Bone marrow (tissue), 2 donors: ENCODE data around the gene TRIM60.
"Not testable (repeated sequence)": the region's sequence is repeated elsewhere in the genome, so short reads cannot be mapped to it uniquely, and the experiment has no call there.

Experiments used
- DNase-seq, 2 donors: peaks; one replicate each; lab custom pipeline; 2025; lab: John Stamatoyannopoulos, UW

TRIM60 gene

DNA sequence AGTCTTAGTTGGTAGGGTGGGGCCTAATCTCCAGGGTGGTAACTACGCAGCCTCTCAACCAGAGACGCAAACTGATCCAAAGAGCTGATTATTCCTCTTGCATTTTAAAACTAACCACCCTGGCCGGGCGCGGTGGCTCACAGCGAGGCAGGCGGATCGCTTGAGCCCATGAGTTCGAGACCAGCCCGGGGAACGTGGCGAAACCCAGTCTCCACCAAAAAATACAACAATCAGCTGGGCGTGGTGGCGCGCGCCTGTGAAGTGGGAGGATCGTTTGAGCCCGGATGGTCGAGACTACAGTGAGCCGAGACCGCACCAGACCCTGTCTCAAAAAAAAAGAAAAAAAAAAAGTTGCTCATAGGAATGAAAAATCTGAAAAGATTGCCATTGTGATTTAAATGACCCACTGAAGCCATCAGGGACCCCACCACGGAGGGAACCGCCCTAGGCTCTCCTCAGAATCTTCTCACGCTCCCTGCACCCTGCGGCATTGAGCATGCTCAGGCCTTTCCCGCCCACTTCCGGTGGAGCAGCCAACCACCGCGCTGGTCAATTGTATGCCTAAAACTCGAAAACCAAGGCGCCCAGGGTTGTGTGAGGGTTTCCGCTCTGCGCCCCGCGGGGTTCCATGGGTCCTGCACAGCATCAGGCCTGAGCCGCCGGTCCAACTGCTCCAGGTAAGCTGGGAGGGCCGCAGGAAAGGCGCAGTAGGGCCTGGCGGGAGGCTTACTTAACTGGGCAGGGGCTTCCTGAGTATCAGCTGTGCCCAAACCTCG is at the start of gene TRIM60:
TSS of gene TRIM60 (plus strand) at position 564 of the 776 bp plus-strand sequence. CDS start 8,074 bp downstream, outside the sequence.
- DNase-seq = no peak

DNA sequence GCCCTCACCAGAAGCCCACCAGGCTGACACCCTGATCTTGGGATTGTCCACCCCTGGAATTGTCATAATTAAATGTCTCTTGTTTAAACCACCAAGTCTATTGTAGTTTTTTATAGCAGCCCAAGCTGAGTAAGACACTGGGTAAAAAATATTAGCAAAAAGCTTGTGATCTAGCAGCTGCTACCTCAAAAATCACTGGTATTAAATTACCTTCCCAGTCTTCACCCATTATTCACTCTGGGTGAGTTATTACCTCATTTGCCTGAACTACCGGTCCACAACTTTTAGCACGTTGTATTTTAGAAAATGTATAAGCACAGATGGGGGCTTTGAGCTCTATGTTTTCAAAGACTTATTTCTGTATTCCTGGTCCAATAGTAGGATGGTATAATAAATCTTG is 42.3 kb upstream of the TRIM60 start:
- DNase-seq = no peak

DNA sequence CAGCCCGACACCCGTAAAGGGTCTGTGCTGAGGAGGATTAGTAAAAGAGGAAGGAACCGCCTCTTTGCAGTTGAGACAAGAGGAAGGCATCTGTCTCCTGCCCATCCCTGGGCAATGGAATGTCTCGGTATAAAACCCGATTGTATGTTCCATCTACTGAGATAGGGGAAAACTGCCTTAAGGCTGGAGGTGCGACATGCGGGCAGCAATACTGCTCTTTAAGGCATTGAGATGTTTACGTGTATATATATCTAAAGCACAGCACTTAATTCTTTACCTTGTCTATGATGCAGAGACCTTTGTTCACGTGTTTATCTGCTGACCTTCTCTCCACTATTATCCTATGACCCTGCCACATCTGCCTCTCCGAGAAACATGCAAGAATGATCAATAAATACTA is 41.0 kb upstream of the TRIM60 start:
- not testable (repeated sequence) for DNase-seq

DNA sequence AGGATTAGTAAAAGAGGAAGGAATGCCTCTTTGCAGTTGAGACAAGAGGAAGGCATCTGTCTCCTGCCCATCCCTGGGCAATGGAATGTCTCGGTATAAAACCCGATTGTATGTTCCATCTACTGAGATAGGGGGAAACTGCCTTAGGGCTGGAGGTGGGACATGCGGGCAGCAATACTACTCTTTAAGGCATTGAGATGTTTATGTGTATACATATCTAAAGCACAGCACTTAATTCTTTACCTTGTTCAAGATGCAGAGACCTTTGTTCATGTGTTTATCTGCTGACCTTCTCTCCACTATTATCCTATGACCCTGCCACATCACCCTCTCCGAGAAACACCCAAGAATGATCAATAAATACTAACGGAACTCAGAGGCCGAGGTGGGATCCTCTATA is 35.7 kb upstream of the TRIM60 start:
- DNase-seq = not testable (repeated sequence)

DNA sequence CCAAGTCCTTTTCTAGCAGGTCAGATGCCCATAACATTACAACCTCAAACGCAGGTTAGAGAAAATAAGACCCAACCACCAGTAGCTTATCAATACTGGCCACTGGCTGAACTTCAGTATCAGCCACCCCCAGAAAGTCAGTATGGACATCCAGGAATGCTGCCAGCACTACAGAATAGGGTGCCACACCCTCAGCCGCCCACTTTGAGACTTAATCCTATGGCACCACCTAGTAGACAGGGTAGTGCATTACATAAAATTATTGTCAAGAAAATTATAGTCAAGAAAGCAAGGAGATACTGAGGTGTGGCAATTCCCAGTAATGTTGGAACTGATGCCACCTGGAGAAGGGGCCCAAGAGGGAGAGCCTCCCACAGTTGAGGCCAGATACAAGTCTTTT is 34.5 kb upstream of the TRIM60 start:
- DNase-seq = no peak

DNA sequence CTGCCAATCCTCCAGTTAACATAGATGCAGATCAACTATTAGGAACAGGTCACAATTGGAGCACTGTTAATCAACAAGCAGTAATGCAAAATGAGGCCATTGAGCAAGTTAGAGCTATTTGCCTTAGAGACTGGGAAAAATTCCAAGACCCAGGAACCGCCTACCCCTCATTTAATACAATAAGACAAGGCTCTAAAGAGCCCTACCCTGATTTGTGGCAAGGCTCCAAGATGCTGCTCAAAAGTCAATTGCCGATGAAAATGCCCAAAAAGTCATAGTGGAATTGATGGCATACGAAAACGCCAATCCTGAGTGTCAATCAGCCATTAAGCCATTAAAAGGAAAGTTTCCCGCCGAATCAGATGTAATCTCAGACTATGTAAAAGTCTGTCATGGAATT is 33.9 kb upstream of the TRIM60 start:
- DNase-seq = no peak

DNA sequence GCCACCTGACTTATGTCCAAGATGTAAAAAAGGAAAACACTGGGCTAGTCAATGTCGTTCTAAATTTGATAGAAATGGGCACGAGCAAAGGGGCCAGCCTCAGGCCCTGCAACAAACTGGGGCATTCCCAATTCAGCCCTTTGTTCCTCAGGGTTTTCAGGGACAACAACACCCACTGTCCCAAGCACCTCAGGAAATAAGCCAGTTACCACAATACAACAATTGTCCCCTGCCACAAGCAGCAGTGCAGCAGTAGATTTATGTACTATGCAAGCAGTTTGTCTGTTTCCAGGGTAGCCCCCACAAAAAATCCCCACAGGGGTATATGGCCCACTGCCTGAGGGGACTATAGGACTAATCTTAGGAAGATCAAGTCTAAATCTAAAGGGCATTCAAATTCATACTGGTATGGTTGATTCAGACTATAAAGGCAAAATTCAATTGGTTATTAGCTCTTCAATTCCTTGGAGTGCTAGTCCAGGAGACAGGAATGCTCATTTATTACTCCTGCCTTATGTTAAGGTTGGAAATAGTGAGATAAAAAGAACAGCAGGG is 33.2 kb upstream of the TRIM60 start:
- DNase-seq = not testable (repeated sequence)

DNA sequence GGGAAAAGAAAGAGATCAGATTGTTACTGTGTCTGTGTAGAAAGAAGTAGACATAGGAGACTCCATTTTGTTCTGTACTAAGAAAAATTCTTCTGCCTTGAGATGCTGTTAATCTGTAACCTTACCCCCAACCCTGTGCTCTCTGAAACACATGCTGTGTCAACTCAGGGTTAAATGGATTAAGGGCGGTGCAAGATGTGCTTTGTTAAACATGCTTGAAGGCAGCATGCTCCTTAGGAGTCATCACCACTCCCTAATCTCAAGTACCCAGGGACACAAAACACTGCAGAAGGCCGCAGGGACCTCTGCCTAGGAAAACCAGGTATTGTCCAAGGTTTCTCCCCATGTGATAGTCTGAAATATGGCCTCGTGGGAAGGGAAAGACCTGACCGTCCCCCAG is 29.8 kb upstream of the TRIM60 start:
- DNase-seq = not testable (repeated sequence)

DNA sequence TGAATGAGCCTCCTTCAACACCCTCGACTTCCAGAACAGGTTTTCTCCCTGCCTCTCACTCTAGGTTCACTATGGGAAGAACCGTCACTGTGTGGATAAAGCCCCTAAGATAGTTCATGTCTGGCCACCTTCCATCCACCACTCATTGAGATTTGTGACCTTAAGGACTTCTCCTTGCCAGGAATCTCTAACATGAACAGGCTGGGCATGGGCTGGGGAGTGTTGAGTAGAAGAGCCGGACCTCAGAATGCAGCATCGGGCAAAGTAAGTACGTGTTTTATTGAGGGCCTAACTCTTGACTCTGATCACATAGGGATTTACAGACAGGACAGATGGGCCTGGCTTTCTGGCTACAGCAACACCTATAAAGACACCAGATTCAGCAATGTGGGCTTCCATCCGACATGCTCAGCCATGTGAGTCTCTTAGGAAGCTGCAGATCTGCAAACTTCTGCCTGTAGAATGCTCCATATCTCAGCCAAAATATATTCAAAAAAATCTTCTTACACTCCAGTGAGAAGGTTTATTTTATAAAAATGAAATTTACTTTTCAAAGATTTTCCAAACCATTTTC is 26.4 kb upstream of the TRIM60 start:
- DNase-seq = no peak

DNA sequence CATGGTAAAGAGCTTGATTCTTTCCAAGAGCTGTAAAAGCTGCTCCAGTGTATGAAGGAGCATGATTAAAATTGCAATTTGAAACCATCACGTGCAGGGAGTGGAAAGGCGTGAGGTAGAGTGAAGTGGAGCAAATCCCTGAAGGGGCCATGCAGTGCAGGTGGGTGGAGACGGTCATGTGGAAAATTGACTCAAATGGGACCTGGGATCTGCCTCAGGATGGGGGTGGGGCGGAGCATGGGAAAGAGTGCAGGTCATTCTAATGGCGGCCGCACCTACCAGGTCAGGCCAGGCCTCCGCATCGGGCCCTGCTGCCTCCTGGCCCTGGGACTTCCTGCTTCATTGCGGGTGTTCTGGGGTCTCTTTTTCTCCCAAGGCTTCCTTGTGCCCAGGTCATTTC is 25.3 kb upstream of the TRIM60 start:
- DNase-seq = no peak

DNA sequence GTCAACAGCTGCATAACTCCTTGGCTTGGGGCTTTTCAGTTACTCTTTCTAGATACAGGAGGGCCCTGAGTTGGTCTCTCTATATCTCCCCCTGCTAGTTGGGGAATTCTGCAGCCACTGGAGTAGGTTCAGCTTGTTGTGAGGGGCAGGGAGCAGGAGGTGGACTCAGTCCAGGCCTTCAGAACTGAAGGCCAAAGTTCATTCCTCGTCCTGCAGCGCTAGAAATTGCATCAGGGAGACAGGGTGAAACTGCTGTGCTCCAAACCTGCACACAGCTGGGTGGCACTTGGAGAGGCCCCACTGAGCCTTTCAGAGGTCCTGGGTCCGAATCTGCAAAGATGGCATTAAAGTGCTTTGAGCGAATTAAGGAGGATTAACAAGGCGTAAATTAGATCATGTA is 24.9 kb upstream of the TRIM60 start:
- no peak for DNase-seq

DNA sequence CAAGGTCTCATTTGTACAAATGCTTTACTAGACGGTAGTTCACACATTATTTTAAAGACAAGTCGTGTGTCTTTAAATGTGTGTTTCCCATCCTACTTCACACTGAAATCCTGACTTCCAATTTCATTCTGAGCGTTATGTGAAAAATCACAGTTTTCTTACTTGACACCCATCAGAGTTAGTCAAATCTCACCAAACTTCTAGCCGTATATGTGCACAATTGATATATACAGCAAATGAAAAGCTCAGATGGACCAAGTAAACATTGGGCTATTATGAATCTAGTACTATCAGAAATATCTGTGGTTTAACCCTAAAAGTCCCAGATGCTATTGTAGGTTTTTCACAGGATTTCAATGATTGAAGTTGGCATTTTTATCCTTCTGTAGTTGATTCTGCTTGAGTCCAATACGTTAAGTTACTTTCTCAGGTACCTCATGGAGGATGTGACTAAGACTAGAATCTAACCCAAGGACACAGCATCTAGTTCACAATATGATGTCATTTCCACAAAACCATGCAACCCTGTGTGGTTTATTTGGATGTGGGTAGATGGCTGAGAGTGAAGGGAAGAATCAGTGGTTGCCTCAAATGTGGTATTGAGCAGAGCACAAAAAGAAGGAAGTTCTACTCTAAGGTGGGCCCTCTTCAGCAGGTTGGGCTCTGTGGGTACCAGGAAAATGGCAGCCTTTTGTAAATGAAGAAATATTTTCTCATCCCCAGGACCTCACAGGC is 22.1 kb upstream of the TRIM60 start:
- no peak for DNase-seq

DNA sequence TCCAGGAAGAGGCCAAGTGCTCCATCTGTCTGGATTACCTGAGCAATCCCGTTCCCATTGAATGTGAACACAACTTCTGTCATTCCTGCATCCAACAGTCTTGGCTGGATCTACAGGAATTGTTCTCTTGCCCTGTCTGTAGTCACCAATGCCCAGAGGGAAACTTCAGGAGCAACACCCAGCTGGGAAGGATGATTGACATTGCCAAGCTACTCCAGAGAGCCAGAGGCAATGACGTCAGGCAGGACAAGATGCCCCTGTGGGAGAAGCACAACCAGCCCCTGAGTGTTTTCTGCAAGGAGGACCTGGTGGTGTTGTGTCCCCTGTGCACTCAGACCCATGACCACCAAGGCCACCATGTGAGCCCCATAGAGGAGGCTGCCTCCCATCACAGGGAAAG is 21.3 kb upstream of the TRIM60 start:
- no peak for DNase-seq

DNA sequence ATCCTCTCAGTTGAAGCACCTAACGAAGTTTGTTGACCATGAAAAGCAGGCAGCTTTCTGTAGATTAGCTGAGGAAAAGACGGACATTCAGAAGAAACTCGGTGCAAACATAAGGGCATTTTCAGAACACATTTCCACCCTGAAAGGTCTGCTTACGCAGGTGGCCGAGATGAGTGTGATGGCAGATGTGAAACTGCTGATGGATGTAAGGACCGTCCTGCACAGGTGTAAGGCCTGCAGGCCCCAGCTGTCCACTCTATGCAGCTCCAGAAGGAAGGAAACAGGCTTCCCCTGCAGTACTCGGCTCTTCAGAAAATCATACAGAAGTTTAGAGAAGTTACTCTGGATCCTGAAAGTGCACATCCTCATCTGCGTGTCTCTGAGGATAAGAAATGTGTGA is 20.8 kb upstream of the TRIM60 start:
- DNase-seq = no peak

DNA sequence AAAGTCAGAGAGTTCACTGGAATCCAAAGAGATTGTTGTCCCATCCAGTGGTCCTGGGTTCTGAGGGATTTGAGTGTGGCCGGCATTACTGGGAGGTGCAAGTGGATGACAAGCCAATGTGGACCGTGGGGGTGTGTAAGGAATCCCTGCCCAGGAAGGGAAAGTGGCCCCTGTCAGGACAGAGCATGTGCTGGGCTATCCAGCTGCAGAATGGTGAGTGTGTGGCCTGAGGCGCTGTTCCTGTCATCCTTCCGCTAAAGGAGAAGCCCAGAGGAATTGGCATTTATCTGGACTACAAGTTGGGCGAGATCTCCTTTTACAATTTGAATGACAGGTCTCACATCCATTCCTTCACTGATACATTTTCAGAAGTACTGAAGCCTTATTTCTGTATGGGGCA is 20.4 kb upstream of the TRIM60 start:
- no peak for DNase-seq

DNA sequence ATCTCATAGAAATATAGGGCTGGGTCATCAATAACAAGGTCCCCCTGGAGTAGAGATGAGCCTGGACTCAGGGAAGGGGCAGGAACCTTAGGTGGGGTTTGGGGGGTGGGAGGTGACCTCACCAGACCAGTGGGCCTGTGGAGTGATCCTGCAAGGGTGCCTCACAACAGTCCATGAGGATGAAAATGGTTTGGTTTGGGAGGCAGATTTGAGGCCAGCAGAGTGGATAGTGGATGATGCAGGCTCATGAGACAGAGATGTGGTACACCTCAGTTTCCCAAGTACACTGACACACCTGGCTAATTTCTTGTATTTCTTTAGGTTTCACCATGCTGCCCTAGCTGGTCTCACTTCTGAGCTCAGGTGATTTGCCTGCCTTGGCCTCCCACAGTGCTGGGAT is 18.1 kb upstream of the TRIM60 start:
- no peak for DNase-seq

DNA sequence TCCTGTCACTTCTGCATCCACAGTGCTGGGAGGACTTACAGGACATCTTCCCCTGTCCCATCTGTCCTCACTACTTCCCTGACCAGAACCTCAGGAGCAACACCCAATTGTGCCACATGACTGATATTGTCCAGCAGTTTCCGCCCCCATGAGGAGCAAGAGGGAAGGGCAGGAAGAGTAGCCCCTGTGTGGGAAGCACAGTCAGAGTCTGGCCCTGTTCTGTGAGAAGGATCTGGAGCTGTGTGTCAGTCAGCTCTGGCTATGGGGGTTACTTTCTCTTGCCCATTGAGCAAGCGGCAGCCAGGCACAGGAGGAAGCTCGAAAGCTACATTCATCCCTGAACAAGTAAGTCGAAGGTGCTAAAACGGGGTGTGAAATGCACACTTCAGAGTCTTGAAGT is 14.8 kb upstream of the TRIM60 start:
- DNase-seq = no peak

DNA sequence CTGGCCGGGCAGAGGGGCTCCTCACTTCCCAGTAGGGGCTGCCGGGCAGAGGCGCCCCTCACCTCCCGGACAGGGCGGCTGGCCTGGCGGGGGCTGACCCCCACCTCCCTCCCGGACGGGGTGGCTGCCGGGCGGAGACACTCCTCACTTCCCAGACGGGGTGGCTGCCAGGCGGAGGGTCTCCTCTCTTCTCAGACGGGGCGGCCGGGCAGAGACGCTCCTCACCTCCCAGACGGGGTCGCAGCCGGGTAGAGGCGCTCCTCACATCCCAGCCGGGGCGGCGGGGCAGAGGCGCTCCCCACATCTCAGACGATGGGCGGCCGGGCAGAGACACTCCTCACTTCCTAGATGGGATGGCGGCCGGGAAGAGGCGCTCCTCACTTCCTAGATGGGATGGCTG is 11.8 kb upstream of the TRIM60 start:
- not testable (repeated sequence) for DNase-seq

DNA sequence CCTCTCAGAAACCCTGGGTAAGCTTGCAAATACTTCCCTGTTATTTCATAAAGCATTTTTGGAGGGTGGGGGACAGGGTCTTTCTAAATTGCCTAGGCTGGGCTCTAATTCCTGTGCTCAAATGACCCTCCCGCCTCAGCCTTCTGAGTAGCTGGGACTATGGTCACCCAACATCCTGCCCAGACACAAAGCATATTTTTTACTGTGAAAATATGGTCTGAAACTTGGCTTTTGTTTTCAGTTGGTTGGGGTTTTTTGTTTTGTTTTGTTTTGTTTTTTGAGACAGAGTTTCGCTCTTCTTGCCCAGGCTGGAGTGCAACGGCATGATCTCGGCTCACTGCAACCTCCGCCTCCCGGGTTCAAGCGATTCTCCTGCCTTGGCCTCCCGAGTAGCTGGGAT is 6.0 kb upstream of the TRIM60 start:
- not testable (repeated sequence) for DNase-seq

DNA sequence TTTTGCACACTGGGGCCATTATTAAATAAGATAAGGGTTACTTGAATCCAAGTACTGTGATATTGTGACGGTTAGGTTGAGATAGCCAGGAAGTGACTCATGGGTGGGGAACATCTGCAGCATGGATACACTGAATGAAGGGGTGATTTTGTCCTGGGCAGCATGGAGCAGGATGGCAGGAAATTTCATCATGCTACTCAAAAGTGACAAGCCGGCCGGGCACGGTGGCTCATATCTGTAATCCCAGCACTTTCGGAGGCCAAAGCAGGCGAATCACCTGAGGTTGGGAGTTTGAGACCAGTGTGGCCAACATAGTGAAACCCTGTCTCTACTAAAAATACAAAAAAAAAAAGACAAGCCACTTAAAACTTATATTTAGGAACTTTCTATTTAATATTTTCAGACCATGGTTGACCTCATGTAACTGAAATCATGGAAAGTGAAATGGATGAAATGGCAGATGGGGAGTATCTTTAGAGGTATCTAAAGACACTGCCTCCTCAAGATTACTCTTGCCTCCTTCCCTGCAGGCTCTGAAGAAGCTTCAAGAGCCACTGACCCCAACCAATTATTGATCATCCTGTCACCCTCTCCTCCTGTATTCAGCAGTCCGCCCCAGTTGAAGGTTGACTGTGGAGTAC is 3.9 kb upstream of the TRIM60 start:
- no peak for DNase-seq

DNA sequence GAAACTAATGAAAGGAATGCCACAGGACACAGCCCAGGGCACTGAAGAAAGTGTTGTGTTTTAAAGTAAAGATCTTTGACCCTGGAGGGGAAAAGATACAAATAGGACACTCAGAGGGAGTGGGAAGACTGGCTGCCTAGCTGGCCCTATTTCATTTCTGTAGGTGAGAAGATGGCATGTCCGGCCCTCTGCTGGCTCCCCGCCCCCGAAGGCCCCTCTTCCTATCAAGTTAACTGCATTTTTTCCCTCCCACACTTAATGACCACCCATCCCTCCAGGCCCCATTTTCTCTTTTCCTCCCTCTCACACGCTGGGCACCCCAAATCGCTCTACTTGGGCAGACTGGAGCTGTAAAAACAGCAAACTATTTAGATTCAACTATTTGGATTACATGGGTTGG is 16.4 kb downstream of the TRIM60 start:
- DNase-seq = no peak

DNA sequence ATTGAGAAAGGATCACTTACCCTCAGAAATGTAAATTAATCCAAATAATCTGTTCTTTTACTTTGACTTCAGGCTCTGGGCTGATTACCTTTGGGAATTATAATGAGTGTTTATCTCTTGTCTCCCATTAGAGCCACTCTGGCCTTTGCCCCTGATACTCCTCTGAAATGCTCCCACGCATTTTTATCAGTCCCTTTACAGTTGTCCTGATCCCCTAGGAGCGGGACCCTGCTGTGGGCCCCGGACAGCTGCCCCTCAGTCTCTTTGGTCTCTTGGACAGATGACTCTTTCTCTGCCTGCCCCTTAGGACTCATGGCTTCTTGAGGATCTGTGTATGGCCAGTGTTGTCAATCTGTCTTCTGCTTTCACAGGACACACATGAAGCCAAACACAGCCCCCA is 20.8 kb downstream of the TRIM60 start:
- no peak for DNase-seq
